Daoy (cell line): Measurements from ENCODE around the gene PLA2G4D. TPM values are rescaled to one million over a fixed set of nuclear protein-coding genes. Genes with fewer than 3 reads are reported as not detected.

ENCODE experiments used
- DNase-seq: peaks from one replicate; pipeline ENCODE4 v3.0.0-alpha.2; 2015; ENCODE audit warnings: low read depth
- total RNA-seq: library from RNA; depleted of rRNA; stranded (reverse); fragments of >200 nt; shearing (Covaris generic); gene quantifications from 2 replicates; pipeline ENCODE4 v1.2.3, GENCODE V29; 2014; rRNA removed

PLA2G4D gene
- not detected in 2 replicates for total RNA-seq

- no peak for DNase-seq
Measured at GRCh38 chr15:42094512-42094963, at the start of gene PLA2G4D. TSS of gene PLA2G4D (minus strand) at chr15:42094562. CDS start at chr15:42094459, 103 bp downstream.

- DNase-seq: no peak
Measured at GRCh38 chr15:42143356-42143755, 49.0 kb upstream of the PLA2G4D start.

GRCh38 chr15:42141795-42142667 is 47.7 kb upstream of the PLA2G4D start:
- no peak for DNase-seq

GRCh38 chr15:42141246-42141645 is 46.9 kb upstream of the PLA2G4D start:
- no peak for DNase-seq

GRCh38 chr15:42140383-42141070 is 46.2 kb upstream of the PLA2G4D start:
- DNase-seq: no peak

- DNase-seq: no peak
Measured at GRCh38 chr15:42139596-42139995, 45.2 kb upstream of the PLA2G4D start.

- DNase-seq: no peak
Measured at GRCh38 chr15:42138968-42139386, 44.6 kb upstream of the PLA2G4D start.

- DNase-seq: no peak
Measured at GRCh38 chr15:42138411-42138810, 44.0 kb upstream of the PLA2G4D start.

GRCh38 chr15:42137461-42138261 is 43.3 kb upstream of the PLA2G4D start:
- DNase-seq: peak; percentile 47

GRCh38 chr15:42136513-42136912 is 42.2 kb upstream of the PLA2G4D start:
- no peak for DNase-seq

- no peak for DNase-seq
Measured at GRCh38 chr15:42135351-42135750, 41.0 kb upstream of the PLA2G4D start.

GRCh38 chr15:42134617-42135245 is 40.4 kb upstream of the PLA2G4D start:
- DNase-seq: no peak

- DNase-seq: peak; percentile 77
Measured at GRCh38 chr15:42133886-42134502, 39.6 kb upstream of the PLA2G4D start.

GRCh38 chr15:42133356-42133755 is 39.0 kb upstream of the PLA2G4D start:
- no peak for DNase-seq

- peak; percentile 31 for DNase-seq
Measured at GRCh38 chr15:42131826-42132806, 37.8 kb upstream of the PLA2G4D start.

GRCh38 chr15:42131006-42131405 is 36.6 kb upstream of the PLA2G4D start:
- DNase-seq: no peak

GRCh38 chr15:42130246-42130986 is 36.1 kb upstream of the PLA2G4D start:
- DNase-seq: no peak

- DNase-seq: no peak
Measured at GRCh38 chr15:42129364-42129763, 35.0 kb upstream of the PLA2G4D start.

- DNase-seq: no peak
Measured at GRCh38 chr15:42128476-42128875, 34.1 kb upstream of the PLA2G4D start.
